HG03108 (cell line): ENCODE measurements around the gene ADRM1.

Experiments
- ATAC-seq: cut with Tn5 transposase; IDR thresholded peaks from one replicate; pipeline ENCODE4 v1.9.1; 2021; ENCODE audit warnings: moderate library complexity; ENCODE audit not compliant: unreplicated experiment

The ADRM1 gene

GRCh38 chr20:62353289-62354030, 50.7 kb downstream of the ADRM1 start:
- no peak for ATAC-seq

DNA sequence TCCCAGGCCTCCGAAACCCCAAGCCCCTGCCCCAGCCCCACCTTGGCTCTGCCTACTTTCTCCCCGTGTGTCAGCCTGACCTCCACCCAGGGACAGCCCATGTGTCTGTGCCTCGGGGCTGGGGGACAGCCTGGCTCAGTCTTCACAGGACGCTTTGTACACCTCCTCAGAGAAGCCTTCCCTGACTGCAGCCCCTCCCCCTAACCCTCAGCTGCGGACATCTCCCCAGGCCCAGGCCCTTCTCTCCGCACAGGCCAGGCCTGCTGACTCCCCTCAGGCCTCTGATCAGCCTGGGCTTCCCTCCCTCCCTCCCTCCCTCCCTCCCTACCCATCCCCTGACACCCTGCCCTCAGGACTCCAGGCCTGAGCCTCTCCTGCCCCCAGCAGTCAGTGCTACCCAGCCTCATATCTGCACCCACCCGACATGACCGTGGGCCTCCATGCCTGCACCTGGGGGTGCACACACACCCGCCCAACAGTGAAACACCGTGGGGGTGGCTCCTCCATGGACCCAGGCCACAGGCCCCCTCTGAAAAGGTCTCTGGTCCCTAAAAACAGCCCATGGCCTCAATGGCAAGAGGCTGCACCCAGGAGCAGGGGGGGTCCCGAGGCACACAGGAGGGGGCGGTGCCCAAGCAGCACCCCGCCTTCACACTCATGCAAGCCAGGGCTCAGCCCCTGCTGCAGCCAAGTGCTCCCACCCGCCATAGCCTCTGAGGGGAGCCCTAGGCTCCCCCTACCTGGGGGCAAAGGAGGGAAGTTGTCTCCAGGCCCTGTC, 51.4 kb downstream of the ADRM1 start:
- no peak for ATAC-seq

DNA sequence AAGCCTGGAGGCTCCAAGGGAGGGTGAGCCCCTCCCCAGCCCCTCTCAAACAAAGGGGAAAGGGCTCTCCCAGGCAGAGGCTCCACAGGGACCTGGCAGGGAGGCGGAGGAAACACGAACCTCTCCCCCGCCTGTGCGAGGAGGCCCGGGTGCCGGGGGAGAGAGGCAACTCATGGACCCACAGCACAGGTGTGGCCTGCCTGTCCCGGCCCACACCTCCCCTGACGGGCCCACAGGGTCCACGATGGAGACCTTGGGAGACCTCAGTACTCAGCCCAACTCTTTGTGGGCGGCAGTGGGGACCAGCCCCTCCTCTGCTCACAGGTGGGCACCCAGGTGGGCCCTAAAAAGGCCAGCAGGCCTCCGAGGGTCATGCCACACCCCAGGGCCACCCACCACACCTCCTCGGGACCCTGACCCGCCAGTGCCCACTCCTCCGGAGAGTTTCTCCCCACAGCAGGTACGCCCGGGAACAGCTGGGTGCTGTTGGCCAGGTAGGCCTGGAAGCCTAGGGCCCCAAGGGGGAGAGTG, 52.1 kb downstream of the ADRM1 start:
- no peak for ATAC-seq

DNA sequence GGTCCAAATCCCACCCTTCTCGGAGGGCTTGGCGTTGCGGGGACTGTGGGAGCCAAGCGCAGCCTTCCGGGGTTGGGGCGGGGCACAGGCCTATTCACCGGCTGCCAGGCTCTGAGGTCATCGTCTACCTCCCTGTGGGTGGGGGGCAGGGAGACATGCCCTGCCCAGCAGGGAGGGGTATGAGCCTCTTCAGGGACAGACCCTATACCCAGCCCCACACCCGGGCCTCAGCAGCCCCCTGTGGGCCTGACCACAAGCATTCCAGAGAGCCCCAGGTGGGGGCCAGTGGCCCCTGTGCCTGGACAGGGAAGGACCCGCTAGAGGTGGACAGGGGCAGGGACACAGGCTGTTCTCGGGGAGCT, 52.7 kb downstream of the ADRM1 start:
- ATAC-seq, result no peak

GRCh38 chr20:62355878-62356588, 53.2 kb downstream of the ADRM1 start:
- ATAC-seq, result no peak

DNA sequence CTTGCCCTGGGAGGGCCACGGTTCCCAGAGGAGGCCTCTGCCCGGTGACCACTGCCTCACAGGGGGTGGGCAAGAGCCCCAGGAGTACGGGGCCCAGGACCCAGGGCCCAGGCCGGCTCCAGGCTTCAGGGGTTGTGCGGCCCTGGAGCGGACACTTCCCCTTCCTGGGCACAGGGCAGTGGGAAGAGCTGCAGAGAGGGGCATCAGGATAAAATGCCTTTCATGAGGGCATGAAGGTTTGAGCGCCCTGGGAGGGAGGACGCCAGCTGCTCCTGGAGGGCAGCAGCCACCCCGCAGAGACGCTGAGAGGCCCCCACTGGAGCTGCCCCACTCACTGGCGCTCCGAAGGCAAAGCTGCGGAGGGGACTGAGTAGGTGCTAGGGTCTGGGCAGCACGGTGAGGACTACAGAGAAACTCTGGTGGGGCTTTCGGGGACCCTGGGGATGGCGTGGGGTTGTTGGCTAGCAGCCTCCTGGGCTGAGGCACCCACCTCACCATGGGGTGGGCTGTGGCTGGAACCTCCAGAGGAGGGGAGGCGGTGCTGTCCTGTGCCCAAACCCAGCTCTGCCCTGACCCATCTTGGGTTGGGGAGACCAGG, 53.9 kb downstream of the ADRM1 start:
- ATAC-seq, result no peak

- ATAC-seq, result no peak
Measured at GRCh38 chr20:62357187-62357667, 54.4 kb downstream of the ADRM1 start.

DNA sequence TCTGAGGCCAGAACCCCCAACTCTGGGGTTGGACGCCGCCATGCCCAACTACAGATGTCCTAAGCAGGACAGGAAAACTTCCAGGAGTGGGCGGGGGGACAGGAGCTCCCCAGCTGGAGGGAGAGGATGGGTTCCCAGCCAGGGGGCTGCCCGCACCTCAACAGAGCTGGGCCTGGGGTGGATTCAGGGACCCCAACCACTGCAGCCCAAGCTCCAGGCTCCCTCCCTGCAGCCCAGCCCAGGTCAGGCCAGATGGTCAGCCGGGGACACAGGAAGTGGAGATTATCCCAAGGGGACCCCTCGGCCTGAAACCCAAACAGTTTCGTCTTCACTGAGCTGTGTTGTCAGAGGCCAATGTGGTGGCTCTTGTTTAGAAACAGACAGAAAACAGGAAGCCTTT, 54.9 kb downstream of the ADRM1 start:
- no peak for ATAC-seq
